ENCODE data around the gene CDC42EP1. TPM values are rescaled to one million over a fixed set of nuclear protein-coding genes. Genes with fewer than 3 reads are reported as not detected.

CDC42EP1 gene
- total and polyA plus RNA-seq, 2 donors (not counting 3 experiments of a cell fraction or from before 2014, with no cell fraction given): 82.2 to 141 TPM

DNA sequence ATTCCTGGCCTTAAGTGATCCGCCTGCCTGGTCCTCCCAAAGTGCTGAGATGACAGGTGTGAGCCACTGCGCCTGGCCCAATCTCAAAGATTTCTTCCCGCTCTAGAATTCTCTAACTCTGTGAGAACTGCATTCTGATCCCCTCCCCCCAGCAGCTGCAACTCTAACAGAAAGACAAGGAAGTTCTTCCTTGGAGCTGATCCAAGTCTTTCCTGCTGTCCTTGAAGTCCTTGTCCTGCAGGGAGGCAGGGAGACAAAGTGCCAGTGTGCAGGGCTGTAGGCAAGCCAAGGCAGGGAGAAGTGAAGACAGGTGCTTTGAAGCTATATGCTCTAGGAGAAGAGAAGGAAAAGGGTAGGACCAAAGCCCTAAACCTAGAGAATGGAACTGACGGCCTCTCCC, 38.9 kb downstream of the CDC42EP1 start:
- BruUV-seq (replicated peaks): no TSS peak
- CTCF ChIA-PET: interaction anchor here (0.5 to 4.0 kb wide), 8 partner anchors 7 to 60 kb away, joined by 3 to 21 read pairs (median 3); no protein-coding TSS in a partner anchor
- dilution Hi-C loops (cut with MboI; ENCODE audit: extremely low pct_ligation_motif_present, low sequenced_read_pairs): no loop called here

DNA sequence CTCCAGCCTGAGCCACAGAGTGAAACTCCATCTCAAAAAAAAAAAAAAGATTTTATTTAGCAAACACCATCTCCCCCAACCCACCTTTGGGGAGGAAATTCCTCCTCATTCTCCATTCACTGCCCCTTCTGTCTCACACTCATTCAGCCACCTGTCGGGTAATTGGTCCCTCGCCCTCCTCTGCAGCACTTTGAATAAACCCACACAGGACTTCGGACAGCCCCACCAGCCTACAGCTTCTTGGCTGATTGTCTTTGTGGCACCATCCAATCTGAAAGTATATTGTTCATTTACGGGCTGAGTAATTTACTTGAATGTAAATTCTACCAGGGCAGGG, 40.9 kb downstream of the CDC42EP1 start:
- CTCF ChIA-PET: interaction anchor here (0.9 to 3.0 kb wide), 5 partner anchors 9 to 57 kb away, joined by 3 to 20 read pairs (median 3); partner anchors contain the start of gene PDXP
- dilution Hi-C loops (cut with MboI; ENCODE audit: extremely low pct_ligation_motif_present, low sequenced_read_pairs): no loop called here
- BruUV-seq (replicated peaks): no TSS peak

More for the DNA sequence above, 38.9 kb downstream of the CDC42EP1 start:
- Histone ChIP-seq H3K9ac (replicated peaks; ENCODE audit: extremely low read depth, insufficient read depth, low read length) (no peak overlapping the region), H3K27ac (ENCODE audit: insufficient read depth, low read depth, low read length) (no peak overlapping the region), H3K9me1 (replicated peaks; ENCODE audit: control insufficient read depth, extremely low read depth, insufficient read depth, low read length) (no peaks in the 10 kb centered on the region), H2AFZ (ENCODE audit: low read depth, low read length) (no peak overlapping the region), H3K4me2 (ENCODE audit: insufficient read depth, low read length) (no peak overlapping the region), H3K9me3 (replicated peaks; ENCODE audit: control insufficient read depth, insufficient read depth, low read length) (no peaks in the 10 kb centered on the region), H3K36me3 (ENCODE audit: control insufficient read depth in 2 of 2, extremely low read depth in 1 of 2, insufficient read depth in 2 of 2, low read length in 2 of 2) (no peaks in the 10 kb centered on the region), H3K4me3 (replicated peaks in 1 of 3; ENCODE audit: insufficient read depth in 1 of 3, low read depth in 1 of 3, low read length in 3 of 3) (no peak overlapping the region), H3K79me2 (ENCODE audit: control insufficient read depth, insufficient read depth, low read length) (no peaks in the 10 kb centered on the region), H3K27me3 (ENCODE audit: control insufficient read depth in 2 of 2, insufficient read depth in 2 of 2, low read length in 2 of 2) (peaks cover 0 to 6% of the 10 kb centered on the region in 2 experiments), H3K4me1 (ENCODE audit: control insufficient read depth, extremely low read depth, insufficient read depth, low read length) (no peaks in the 10 kb centered on the region), H4K20me1 (replicated peaks; ENCODE audit: control insufficient read depth, extremely low read depth, insufficient read depth, low read length) (no peaks in the 10 kb centered on the region)
- FAIRE-seq (no peak), DNase-seq (ENCODE audit: low read depth, low spot score) (no peak)
- intact Hi-C loops (cut with micrococcal nuclease): no loop called here
- POLR2A ChIA-PET: no interaction called here
- TF ChIP-seq, protein P1, sequence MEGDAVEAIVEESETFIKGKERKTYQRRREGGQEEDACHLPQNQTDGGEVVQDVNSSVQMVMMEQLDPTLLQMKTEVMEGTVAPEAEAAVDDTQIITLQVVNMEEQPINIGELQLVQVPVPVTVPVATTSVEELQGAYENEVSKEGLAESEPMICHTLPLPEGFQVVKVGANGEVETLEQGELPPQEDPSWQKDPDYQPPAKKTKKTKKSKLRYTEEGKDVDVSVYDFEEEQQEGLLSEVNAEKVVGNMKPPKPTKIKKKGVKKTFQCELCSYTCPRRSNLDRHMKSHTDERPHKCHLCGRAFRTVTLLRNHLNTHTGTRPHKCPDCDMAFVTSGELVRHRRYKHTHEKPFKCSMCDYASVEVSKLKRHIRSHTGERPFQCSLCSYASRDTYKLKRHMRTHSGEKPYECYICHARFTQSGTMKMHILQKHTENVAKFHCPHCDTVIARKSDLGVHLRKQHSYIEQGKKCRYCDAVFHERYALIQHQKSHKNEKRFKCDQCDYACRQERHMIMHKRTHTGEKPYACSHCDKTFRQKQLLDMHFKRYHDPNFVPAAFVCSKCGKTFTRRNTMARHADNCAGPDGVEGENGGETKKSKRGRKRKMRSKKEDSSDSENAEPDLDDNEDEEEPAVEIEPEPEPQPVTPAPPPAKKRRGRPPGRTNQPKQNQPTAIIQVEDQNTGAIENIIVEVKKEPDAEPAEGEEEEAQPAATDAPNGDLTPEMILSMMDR (IDR thresholded peaks at IDR 0.05; ENCODE audit: extremely low read depth in 1 of 2, insufficient read depth in 1 of 2, low read depth in 1 of 2, low read length in 2 of 2): no peak
- no peak for TF ChIP-seq POLR2AphosphoS5 (IDR thresholded peaks at IDR 0.05; ENCODE audit: insufficient read depth, low read depth, low read length)

More for the DNA sequence above, 40.9 kb downstream of the CDC42EP1 start:
- H3K9ac ChIP-seq (replicated peaks; ENCODE audit: extremely low read depth, insufficient read depth, low read length): no peak overlapping the region
- H2AFZ ChIP-seq (ENCODE audit: low read depth, low read length): no peak overlapping the region
- no peaks in the 10 kb centered on the region for H4K20me1 ChIP-seq (replicated peaks; ENCODE audit: control insufficient read depth, extremely low read depth, insufficient read depth, low read length)
- H3K27ac ChIP-seq (ENCODE audit: insufficient read depth, low read depth, low read length): no peak overlapping the region
- DNase-seq (ENCODE audit: low read depth, low spot score) (no peak), FAIRE-seq (no peak)
- TF ChIP-seq, protein P1 (IDR thresholded peaks at IDR 0.05; ENCODE audit: extremely low read depth in 1 of 2, insufficient read depth in 1 of 2, low read depth in 1 of 2, low read length in 2 of 2): no peak
- TF ChIP-seq, protein P2, sequence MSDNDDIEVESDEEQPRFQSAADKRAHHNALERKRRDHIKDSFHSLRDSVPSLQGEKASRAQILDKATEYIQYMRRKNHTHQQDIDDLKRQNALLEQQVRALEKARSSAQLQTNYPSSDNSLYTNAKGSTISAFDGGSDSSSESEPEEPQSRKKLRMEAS (IDR thresholded peaks at IDR 0.05; ENCODE audit: insufficient read depth, insufficient read length): no peak
- no peak for TF ChIP-seq POLR2A (IDR thresholded peaks at IDR 0.05; ENCODE audit: low read depth, low read length)
- TF ChIP-seq FOS (IDR thresholded peaks at IDR 0.05; ENCODE audit: borderline replicate concordance, insufficient read depth, low read length): no peak
- TF ChIP-seq GATA2 (IDR thresholded peaks at IDR 0.05; ENCODE audit: insufficient read depth, insufficient read length, low read depth, low read length): no peak
- TF ChIP-seq JUN (IDR thresholded peaks at IDR 0.05; ENCODE audit: borderline replicate concordance, insufficient read depth, insufficient read length, low read depth): no peak
- no peak for TF ChIP-seq EZH2 (IDR thresholded peaks at IDR 0.05; ENCODE audit: borderline replicate concordance, low read depth, low read length, severe bottlenecking)
- TF ChIP-seq MYC (IDR thresholded peaks at IDR 0.05; ENCODE audit: low read depth, low read length): no peak
- no peak for TF ChIP-seq POLR2AphosphoS5 (IDR thresholded peaks at IDR 0.05; ENCODE audit: insufficient read depth, low read depth, low read length)
- POLR2A ChIA-PET: no interaction called here
- no peak overlapping the region for H3K4me3 ChIP-seq (replicated peaks in 1 of 3; ENCODE audit: insufficient read depth in 1 of 3, low read depth in 1 of 3, low read length in 3 of 3)
- H3K9me3 ChIP-seq (replicated peaks; ENCODE audit: control insufficient read depth, insufficient read depth, low read length): no peaks in the 10 kb centered on the region
- peaks cover 0 to 13% of the 10 kb centered on the region in 2 experiments for H3K27me3 ChIP-seq (ENCODE audit: control insufficient read depth in 2 of 2, insufficient read depth in 2 of 2, low read length in 2 of 2)
- no peaks in the 10 kb centered on the region for H3K79me2 ChIP-seq (ENCODE audit: control insufficient read depth, insufficient read depth, low read length)
- H3K9me1 ChIP-seq (replicated peaks; ENCODE audit: control insufficient read depth, extremely low read depth, insufficient read depth, low read length): no peaks in the 10 kb centered on the region
- H3K36me3 ChIP-seq (ENCODE audit: control insufficient read depth in 2 of 2, extremely low read depth in 1 of 2, insufficient read depth in 2 of 2, low read length in 2 of 2): no peaks in the 10 kb centered on the region
- intact Hi-C loops (cut with micrococcal nuclease): no loop called here
- H3K4me2 ChIP-seq (ENCODE audit: insufficient read depth, low read length): no peak overlapping the region
- no peaks in the 10 kb centered on the region for H3K4me1 ChIP-seq (ENCODE audit: control insufficient read depth, extremely low read depth, insufficient read depth, low read length)

All from endothelial cell of umbilical vein (primary cell).